Body of pancreas (tissue), 4 donors: Measurements from ENCODE around the gene PAK3. TPM values are rescaled to one million over a fixed set of nuclear protein-coding genes. Genes with fewer than 3 reads are reported as not detected.

Experiments
- ATAC-seq: fragments of 150-250 bp; one replicate; pipeline ENCODE4 v1.9.1; 2016
- DNase-seq, 4 donors: peaks; one replicate each; pipeline ENCODE4 v3.0.0-alpha.2; 2019
- H3K27ac ChIP-seq, 4 donors: fragments of 200-600 bp; sonication (generic); 1 replicate in 3 of 4; 2 replicates in 1 of 4; pipeline versions ENCODE4 v1.5.1 to v1.6.1; 2016 to 2019; ENCODE audit warnings: mild to moderate bottlenecking in 1 of 4, mixed read lengths in 1 of 4, moderate library complexity in 1 of 4
- H3K27me3 ChIP-seq, 2 donors: fragments of 200-600 bp; sonication (generic); one replicate each; pipeline ENCODE4 v1.6.0; 2016; ENCODE audit warnings: mild to moderate bottlenecking in 1 of 2
- H3K36me3 ChIP-seq, 2 donors: fragments of 200-600 bp; sonication (generic); replicated peaks in 1 of 2; 2 replicates each; pipeline ENCODE4 v1.5.1; 2016; ENCODE audit warnings: low read depth in 2 of 2; ENCODE audit not compliant: insufficient read depth in 1 of 2
- H3K4me1 ChIP-seq: fragments of 200-600 bp; sonication (generic); one replicate; pipeline ENCODE4 v1.6.0; 2016
- H3K4me3 ChIP-seq, 2 donors: fragments of 200-600 bp; sonication (generic); 1 replicate in 1 of 2; 2 replicates in 1 of 2; pipeline ENCODE4 v1.5.1; 2016 to 2019
- H3K9me3 ChIP-seq, 3 donors: fragments of 200-600 bp; sonication (generic); 1 replicate in 2 of 3; 2 replicates in 1 of 3; pipeline ENCODE4 v1.5.1; 2016
- POLR2A ChIP-seq, 3 donors: fragments of 450-650 bp; IDR thresholded peaks; one replicate each; pipeline ENCODE4 v1.6.1; 2016; ENCODE audit warnings: antibody characterized with exemption in 3 of 3, mild to moderate bottlenecking in 2 of 3
- WGBS, 2 donors: methylation state at CpG; one replicate each; pipeline ENCODE4 v1.1.5; 2017; 5-methylcytosine and 5-hydroxymethylcytosine counted together
- intact Hi-C: fragments of 100-400 bp; cut with DNase I; formaldehyde crosslinking; loops from one replicate; pipeline ENCODE4 v1.15.1; 2023
- total RNA-seq, 2 donors: library from RNA; depleted of rRNA; stranded (reverse); fragments of >200 nt; gene quantifications; one replicate each; pipeline ENCODE4 v1.1.0, GENCODE V29; 2016
- TF ChIP-seq, protein P1 (sequence below), 7 experiments: fragments of 450-650 bp in 4 of 7; fragments of 200-600 bp in 3 of 7; sonication (generic) in 3 of 7; IDR thresholded peaks; one replicate each; pipeline ENCODE4 v1.5.1; 2016 to 2019; ENCODE audit warnings: antibody characterized with exemption in 7 of 7

The PAK3 gene
- total RNA-seq, 2 donors from 2014 or later = 33.2 to 43.5 TPM

DNA sequence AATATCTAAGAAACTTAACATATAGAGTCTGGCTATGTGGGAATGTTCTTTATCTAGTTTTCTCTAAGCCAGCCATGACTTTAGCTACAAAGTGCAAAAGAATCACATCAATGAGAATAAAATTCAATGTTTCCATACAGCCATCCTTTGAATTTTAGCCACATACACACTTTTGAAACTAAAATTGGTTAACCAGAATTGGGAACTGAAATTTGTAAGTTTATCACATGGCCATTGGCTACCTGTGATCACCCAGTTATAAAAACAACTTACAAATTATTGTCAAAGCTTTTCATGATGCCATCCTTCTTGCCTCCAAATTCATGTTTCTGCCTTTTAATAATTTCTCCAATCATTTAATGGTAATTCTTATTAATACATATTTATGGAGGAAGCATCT, 49.9 kb downstream of the PAK3 start:
- no peak for TF ChIP-seq POLR2A (IDR thresholded peaks at IDR 0.05)
- TF ChIP-seq, protein P1, sequence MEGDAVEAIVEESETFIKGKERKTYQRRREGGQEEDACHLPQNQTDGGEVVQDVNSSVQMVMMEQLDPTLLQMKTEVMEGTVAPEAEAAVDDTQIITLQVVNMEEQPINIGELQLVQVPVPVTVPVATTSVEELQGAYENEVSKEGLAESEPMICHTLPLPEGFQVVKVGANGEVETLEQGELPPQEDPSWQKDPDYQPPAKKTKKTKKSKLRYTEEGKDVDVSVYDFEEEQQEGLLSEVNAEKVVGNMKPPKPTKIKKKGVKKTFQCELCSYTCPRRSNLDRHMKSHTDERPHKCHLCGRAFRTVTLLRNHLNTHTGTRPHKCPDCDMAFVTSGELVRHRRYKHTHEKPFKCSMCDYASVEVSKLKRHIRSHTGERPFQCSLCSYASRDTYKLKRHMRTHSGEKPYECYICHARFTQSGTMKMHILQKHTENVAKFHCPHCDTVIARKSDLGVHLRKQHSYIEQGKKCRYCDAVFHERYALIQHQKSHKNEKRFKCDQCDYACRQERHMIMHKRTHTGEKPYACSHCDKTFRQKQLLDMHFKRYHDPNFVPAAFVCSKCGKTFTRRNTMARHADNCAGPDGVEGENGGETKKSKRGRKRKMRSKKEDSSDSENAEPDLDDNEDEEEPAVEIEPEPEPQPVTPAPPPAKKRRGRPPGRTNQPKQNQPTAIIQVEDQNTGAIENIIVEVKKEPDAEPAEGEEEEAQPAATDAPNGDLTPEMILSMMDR (IDR thresholded peaks at IDR 0.05) = no peak
- no peak overlapping the region for H3K27ac ChIP-seq

DNA sequence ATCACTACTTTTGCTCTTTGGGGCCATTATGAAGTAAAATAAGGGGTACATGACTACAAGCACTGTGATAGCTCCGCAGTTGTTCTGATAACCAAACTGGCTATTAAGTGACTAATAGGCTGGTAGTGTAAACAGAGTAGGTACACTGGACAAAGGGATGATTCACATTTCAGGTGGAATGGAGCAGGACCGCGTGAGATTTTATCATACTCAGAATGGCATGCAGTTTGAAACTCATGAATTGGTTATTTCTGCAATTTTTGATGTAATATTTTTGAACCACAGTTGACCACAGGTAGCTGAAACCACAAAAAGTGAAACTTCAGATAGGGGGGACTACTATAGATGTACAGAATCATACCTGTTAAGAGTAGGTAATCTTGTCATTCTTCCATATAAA, 55.8 kb downstream of the PAK3 start:
- TF ChIP-seq POLR2A (IDR thresholded peaks at IDR 0.05) = no peak
- TF ChIP-seq, protein P1 (IDR thresholded peaks at IDR 0.05) = no peak
- WGBS, 2 donors = 50 to 74% methylated on average over 3 of the region's 3 CpGs
- no peak for ATAC-seq
- intact Hi-C loops = no loop called here
- Histone ChIP-seq H3K36me3 (no peaks in the 10 kb centered on the region), H3K4me1 (no peaks in the 10 kb centered on the region), H3K27me3 (no peaks in the 10 kb centered on the region), H3K27ac (no peak overlapping the region), H3K4me3 (no peak overlapping the region), H3K9me3 (no peaks in the 10 kb centered on the region)
- DNase-seq = no peak

More for the DNA sequence above, 49.9 kb downstream of the PAK3 start:
- DNase-seq = no peak
- Histone ChIP-seq H3K9me3 (no peaks in the 10 kb centered on the region), H3K4me1 (no peaks in the 10 kb centered on the region), H3K27me3 (no peaks in the 10 kb centered on the region), H3K36me3 (no peaks in the 10 kb centered on the region), H3K4me3 (no peak overlapping the region)
- intact Hi-C loops = no loop called here
- no peak for ATAC-seq

DNA sequence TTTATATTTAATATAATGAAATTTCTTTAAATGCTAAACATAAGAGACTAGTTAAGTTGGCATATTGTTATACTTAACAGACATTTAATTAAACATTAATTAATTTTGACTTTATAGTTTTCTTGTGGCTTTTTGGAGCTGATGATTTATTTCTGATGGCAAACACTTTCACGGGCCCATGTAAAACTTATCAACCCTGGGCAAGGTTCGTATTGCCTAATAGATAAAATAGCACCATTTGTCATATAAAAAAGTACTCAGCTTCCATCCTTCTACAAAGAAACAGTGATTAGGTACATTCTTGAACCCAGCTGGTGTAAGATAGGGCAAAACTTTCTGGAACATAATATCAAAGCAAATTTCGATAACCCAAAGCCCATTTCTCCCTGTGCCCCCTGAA, 63.2 kb downstream of the PAK3 start:
- DNase-seq (no peak), ATAC-seq (no peak)
- Histone ChIP-seq H3K4me3 (no peak overlapping the region), H3K36me3 (no peaks in the 10 kb centered on the region), H3K27ac (no peak overlapping the region), H3K9me3 (no peaks in the 10 kb centered on the region), H3K4me1 (peaks cover 4% of the 10 kb centered on the region), H3K27me3 (no peaks in the 10 kb centered on the region)
- WGBS, 2 donors = 23 to 37% methylated on average over 3 of the region's 3 CpGs
- TF ChIP-seq POLR2A (IDR thresholded peaks at IDR 0.05) = no peak
- TF ChIP-seq, protein P1 (IDR thresholded peaks at IDR 0.05) = no peak
- intact Hi-C loops = no loop called here

DNA sequence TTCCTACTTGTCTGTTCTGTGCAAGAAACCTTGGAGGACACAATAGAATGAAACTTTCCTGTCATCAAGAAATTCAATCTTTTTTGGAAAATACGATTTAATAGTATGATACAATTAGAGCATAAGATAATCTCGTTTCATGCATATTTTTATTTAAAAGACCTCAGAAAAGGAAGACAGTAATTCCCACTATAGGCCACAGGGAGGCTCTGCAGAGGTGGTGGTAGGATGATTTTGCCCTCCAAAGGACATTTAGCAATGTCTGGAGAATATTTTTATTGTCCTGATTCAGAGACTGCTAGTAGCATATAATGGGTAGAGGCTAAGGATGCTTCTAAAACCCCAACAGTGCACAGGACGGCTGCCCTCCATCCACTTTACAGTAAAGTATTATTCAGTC, 68.7 kb downstream of the PAK3 start:
- no peaks in the 10 kb centered on the region for H3K9me3 ChIP-seq
- no peak overlapping the region for H3K4me3 ChIP-seq
- no peaks in the 10 kb centered on the region for H3K4me1 ChIP-seq
- ATAC-seq = no peak
- H3K27ac ChIP-seq = no peak overlapping the region
- intact Hi-C loops = no loop called here
- H3K36me3 ChIP-seq = no peaks in the 10 kb centered on the region
- WGBS, 2 donors = 51 to 73% methylated on average over 3 of the region's 3 CpGs
- no peak for DNase-seq
- no peak for TF ChIP-seq POLR2A (IDR thresholded peaks at IDR 0.05)
- TF ChIP-seq, protein P1 (IDR thresholded peaks at IDR 0.05) = peak in 2 of 7 experiments; percentile 15 to 29
- no peaks in the 10 kb centered on the region for H3K27me3 ChIP-seq

DNA sequence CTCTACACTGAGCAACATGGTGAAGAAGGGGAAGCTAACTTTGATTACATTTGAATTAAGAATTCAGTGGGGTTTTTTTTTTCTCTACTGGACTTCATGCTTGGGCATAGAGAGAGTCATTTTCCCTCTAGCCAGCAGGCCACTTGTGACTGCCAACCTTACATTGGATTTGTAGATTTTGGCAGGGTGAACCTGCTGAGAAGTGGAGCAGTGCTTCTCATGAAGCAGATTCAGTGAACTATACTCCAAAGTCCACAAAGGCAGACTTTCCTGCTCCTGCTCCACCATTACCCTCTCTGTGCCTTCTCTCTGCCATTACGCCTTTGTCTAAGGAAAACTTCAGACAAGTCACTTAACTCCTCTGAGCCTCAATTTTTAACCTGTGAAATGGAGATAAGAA, 69.9 kb downstream of the PAK3 start:
- no peak overlapping the region for H3K4me3 ChIP-seq

More for the DNA sequence above, 69.9 kb downstream of the PAK3 start:
- H3K36me3 ChIP-seq = no peaks in the 10 kb centered on the region
- TF ChIP-seq, protein P1 (IDR thresholded peaks at IDR 0.05) = no peak
- no peak for TF ChIP-seq POLR2A (IDR thresholded peaks at IDR 0.05)
- no peaks in the 10 kb centered on the region for H3K9me3 ChIP-seq
- no peaks in the 10 kb centered on the region for H3K27me3 ChIP-seq
- WGBS, 2 donors = 100% methylated on average over 1 of the region's 1 CpG
- DNase-seq = no peak
- no peak overlapping the region for H3K27ac ChIP-seq
- H3K4me1 ChIP-seq = no peaks in the 10 kb centered on the region
- intact Hi-C loops = no loop called here
- ATAC-seq = no peak
